GM18517 (cell line): Measurements from ENCODE around the gene PLA2G2F.

Experiments used
- ATAC-seq: cut with Tn5 transposase; IDR thresholded peaks from one replicate; pipeline ENCODE4 v1.9.1; 2021; ENCODE audit warnings: mild to moderate bottlenecking, moderate library complexity; ENCODE audit not compliant: unreplicated experiment

PLA2G2F gene

DNA sequence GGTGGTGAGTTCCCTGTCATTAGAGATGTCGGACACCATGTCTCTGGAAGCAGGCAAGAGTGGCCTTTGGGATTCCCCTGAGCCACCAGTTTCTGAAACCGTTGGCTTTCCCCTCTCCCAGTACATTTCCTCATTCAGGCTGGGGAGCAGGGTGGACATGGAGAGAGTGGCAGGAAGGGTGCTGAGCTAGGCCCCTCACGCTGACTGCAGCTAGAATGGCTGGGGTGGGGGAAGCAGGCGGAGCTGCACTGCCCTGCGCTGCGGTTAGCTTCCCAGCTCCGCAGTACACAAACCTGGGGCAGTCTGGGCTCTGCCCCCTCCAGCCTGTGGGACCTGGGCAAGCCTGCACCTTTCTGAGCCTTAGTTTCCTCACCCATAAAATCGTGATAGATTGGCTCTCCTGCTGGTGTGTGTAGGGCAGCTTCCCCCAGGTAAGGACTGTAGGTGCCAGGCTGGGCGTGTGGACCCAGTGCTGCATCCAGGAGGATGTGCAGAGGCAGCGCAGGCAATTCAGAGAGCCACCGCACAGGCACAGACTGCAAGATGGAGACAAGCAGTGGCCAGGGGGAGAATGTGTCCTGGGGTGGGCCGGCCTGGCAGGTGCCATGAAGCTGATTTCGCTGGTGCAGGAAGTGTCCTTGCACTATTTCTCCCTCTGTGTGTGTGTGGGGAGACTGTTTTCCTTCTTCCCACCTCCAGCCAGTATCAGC is 3.0 kb downstream of the PLA2G2F start:
- no peak for ATAC-seq

DNA sequence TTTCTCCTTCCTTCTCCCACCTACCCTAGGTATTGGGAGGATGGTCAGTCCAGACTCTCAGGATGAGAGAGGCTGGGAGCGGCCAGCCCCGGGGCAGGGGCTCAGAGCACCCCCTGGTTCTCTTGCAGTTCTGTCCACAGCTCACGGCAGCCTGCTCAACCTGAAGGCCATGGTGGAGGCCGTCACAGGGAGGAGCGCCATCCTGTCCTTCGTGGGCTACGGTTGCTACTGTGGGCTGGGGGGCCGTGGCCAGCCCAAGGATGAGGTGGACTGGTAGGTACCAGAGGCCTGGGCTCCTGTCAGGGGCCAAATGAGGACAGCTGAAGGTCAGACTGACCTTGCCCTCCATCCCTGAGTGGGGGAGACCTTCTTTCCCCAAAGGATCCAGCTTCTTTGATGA is 4.2 kb downstream of the PLA2G2F start:
- no peak for ATAC-seq

DNA sequence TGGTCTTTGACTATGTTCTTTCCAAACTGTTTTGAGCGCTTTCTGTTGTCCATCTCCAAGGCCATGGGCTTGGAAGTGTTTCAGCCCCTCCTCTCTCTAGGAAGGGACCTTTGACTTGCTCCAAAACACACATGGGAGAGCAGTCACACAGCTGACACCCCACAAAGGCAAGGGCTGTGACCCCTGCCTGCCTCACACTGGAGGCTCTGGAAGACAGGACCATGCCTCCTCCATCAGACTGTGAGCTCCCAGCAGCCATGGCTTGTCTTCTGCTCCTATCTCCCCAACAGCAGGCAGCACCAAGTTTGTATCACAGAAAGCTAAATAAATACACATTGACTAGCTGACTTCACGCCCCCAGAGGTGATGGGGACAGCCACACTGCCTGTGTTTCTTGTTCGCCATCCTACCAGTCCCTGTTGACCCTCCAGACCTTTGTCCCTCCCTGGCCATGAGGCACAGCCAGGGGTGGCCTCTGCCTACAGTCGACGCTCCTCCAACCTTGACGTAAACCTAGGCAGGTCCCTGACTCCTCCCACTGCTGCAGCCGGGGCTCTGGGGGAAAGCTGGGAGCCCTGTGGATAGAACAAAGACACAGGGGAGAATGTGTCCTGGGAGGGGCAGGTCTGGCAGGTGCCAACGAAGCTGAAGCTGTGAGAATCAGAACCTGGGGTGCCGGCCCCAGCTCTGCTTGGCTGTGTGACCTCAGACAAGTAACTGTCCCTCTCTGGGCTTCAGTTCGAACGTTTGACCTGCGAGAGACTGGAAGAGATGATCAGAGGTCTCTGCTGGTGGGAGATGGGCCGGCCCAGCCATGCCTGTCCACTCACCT is 4.8 kb downstream of the PLA2G2F start:
- ATAC-seq = no peak

DNA sequence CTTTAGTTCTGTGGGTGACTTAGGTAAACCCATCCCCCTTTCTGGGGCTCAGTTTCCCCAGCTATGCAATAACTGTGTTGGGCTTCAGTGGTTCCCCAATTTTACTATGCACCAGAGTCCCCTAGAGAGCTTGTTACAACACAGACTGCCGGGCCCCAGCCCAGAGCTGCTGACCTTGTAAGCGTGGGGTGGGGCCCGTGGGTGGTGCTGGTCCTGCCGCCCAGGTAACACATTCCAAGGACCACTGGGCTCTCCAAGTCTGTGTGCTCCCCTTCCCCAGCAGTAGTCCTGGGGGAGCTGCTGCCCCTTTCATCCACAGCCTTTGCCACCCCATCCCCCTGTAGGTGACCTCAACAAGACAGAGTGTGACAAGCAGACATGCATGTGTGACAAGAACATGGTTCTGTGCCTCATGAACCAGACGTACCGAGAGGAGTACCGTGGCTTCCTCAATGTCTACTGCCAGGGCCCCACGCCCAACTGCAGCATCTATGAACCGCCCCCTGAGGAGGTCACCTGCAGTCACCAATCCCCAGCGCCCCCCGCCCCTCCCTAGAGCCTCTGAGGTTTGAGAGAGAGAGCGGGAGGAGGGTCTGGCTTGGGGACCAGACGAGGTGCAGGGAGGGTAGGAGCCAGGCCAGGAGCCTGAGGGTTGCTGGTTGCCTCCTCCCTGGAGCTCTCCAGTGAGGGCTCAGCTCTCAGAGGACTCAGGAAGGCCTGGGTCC is 8.9 kb downstream of the PLA2G2F start:
- no peak for ATAC-seq

DNA sequence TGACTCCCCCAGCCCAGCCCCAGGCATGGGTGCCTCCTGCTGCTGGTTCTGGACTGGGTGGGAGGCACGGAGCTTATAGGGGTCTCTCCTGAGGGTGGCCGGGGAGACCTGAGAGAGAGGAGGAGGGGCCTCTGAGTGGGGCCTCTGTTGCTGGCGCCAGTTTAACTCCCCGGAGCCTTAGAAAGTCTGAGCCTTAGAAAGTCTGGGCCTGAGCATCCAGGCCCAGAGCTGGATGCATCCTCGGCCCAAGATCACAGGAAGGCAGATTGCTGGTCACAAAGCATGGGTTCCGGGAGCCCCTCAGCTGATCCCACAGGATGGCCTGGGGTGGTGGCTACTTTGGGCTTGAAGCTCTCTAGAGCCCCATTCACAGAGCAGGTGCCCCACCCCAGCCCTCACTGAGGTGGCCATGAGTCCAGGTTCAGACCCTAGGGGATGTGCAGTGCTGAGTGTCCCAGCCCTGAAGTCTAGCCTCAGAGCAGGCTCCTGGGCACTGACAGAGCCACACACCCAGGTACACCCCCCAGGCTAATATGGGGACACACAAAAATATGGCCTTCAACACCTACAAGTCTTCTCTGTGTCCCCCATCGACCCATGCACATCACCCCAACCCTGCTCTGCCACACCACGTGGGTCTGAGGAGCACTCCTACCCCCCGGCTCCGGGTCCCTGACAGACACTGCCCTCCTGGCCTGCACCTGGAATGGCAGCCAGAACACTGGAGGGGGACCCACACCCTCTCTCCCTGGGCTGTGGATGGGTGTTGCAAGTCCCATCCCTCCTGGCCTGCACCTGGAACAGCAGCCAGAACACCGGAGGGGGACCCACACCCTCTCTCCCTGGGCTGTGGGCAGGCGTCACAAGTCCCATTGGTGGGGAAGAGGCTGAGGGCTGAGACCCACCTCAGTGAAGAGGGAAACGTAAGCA is 9.7 kb downstream of the PLA2G2F start:
- ATAC-seq = no peak

DNA sequence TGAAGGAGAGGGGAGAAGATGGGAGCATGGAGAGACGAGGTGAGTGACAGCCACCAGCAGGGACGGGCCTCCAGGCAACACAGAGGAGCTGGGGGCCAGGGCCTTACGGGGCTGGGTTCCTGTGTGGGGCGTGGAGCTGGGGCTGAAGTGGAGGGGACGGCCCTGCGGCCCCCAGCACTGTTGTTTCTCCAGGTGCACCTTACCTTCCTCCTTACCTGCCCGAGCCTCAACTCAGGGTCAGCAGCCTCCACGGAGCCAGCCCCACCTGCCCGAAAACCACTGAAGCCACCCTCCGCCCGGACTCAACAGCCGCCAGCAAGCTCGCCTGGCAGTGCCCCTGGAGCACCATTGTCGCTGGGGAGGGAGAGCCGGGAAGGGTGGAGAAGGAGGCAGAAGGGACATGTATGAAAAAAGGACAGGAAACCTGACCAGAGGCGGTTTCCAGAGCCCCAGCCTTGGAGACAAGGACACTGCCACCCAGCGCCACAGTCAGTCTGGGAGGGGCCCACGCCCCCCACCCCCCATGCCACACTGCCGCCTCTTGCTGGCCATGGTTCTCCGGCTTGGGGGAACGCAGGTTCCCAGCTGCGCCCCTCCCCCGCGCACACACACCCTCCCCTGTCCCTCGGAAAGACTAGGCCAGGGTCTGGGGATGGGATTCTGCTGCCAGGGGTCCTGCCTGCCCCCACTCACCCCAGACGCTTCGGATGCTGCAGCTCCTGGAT is 10.6 kb downstream of the PLA2G2F start:
- no peak for ATAC-seq

DNA sequence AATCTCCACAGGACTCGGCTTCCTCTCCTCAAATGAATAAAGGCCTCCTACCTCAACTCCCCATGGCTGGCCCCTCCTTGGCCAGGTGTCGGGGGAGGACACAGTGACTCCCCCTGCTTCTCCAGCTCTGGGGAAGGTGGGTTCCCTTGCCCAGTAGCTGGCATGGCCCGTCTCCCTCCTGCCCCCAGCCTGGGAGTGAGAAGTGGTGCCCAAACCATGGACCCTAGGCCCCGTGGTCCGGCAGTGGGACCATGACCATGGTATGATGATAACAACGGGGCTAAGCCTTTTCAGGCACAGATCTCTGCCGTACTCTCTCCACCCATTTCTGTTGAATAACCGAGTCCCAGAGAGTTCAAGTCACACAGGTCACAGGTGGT is 11.2 kb downstream of the PLA2G2F start:
- ATAC-seq = no peak

DNA sequence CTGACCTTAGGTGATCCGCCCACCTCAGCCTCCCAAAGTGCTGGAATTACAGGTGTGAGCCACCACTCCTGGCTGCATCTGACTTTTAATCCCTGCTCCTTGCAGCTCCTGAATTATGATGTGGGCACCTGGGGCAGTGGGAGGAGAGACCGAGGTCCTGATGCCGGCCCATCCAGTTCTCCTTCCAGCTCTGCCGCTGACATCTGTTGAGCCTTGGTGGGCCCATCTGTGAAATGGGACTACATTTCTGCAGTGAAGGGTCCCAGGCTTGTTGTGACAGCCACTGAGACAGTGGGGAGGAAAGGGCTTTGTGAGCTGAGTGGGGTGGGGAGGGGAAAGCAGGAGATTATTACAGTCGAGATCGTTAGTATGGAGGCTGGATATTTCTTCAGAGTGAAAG is 11.8 kb downstream of the PLA2G2F start:
- no peak for ATAC-seq

DNA sequence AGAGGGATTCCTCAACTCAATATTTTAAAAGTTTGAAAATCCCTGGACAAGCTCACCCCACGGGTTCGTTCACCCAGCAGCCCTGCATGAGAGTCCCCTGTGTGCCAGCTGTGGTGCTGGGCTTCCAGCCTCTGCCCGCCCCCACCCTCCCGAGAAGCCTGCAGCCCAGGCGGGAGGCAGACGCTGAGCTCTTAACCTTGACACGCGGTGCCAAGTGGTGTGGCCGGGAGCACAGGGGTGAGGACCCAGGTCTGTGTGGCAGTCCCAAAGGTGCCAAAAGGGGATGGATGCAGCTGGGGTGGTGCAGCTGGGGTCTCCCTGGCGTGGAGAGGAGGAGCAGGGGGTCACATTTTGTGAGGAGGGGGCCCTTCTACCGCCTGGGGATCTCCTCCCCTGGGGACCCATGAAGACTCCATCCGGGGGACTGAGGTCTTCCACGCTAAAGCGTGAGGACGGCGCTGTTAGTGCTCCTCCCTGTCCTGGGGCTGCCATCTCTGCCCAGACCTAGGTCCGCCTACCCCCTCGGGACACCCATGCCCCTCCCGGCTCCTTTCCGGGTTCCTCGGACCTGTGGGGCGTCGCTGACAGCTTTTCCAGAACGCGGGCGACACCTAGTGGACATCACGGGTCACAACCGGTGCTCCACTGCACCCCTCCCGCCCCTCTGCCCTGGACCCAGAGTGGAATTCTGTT is 12.9 kb downstream of the PLA2G2F start:
- ATAC-seq = no peak

DNA sequence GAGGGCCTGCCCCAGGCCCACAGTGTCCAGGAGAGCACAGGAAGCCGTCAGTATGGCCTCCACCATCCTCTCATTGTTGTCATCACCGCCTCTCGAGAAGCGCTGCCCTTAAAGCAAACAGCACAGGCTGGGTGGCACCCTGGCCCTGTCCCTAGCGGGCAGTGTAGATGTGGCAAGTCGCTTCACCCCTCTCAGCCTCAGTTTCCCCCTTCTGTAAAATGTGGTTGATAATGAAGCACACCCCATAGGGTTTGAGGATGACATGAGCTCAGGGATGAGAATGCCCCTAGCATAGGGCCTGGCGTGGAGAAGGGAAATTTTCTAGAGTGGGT is 13.4 kb downstream of the PLA2G2F start:
- ATAC-seq = no peak

DNA sequence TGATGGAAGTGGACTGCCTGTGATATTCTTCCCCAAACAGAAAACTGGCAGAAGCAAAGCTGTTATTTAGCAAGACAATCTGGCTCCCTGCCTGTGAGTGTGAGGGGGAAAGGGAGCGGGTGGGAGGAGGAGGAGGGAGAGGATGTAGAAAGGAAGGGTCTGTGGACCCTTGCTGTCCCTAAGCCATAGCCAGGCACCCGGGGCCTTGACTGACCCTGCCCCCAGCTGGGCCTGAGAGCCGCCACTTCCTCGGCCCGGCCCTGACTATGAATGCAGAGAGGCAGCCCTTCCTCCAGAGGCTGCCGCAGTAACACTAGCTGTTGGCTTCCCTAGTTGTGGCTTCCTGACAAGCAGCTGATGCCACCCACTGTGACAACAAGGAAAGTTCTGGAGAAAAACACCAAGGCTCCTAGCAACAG is 13.9 kb downstream of the PLA2G2F start:
- ATAC-seq = no peak

DNA sequence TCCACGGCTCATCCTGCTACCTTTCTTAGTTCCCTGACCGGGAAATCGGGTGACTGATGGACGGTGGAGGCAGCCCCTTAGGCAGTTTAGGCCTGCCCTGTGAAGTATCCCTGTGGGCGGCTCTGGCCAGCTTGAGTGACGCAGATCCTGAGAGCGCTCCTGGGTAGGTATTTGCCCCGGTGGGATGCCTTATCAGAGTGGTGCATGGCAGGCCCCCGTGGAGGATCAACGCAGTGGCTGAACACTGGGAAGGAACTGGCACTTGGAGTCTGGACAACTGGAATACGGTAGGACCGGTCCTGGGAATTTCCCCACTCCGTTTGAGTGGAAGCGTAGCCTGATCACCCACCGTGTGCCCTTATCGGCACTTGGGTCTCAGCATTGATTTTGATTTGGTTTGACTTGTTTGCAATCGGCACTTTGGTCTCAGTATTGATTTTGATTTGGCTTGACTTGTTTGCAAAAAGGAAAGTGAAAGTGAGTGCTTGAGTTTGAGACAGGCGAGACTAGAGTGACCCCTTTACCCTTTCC is 15.2 kb downstream of the PLA2G2F start:
- ATAC-seq = no peak

DNA sequence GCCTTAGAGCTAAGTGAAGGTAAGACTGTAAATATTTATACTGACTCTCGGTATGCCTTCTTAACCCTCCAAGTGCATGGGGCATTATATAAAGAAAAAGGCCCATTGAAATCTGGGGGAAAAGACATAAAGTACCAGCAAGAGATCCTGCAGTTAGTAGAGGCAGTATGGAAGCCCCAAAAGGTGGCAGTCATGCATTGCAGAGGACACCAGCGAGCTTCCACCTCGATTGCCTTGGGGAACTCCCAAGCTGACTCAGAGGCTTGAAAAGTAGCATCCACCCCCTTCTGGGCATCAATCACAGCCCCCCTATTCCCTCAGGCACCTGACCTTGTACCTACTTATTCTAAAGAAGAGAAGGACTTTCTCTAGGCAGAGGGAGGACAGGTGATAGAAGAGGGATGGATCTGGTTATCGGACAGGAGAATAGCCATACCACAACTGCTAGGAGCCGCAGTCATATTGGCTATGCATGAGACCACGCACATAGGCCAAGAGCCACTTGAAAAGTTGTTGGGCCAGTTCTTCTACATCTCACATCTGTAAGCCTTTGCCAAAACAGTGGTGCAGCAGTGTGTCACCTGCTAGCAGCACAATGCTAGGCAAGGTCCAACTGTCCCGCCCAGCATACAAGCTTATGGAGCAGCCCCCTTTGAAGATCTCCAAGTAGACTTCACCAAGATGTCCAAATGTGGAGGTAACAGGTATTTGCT is 19.4 kb downstream of the PLA2G2F start:
- ATAC-seq = no peak

DNA sequence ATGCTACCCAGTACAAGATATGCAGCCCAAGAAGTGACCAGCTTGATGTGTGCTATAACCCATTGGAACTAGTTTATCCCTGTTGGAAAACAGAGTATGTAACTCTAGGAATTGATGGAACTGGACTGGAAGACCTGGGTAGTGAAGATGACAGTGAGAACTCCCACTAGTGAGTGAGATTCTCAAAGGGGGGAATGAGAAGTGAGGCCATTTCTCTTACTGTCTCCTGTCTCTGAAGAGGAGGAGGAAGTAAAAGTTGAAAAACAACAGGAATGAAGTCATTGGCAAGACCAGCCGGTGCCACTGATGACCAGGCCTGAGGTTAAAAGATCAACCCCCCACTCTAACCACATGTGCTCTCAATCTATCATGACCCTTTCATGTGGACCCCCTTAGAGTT is 20.9 kb downstream of the PLA2G2F start:
- no peak for ATAC-seq

DNA sequence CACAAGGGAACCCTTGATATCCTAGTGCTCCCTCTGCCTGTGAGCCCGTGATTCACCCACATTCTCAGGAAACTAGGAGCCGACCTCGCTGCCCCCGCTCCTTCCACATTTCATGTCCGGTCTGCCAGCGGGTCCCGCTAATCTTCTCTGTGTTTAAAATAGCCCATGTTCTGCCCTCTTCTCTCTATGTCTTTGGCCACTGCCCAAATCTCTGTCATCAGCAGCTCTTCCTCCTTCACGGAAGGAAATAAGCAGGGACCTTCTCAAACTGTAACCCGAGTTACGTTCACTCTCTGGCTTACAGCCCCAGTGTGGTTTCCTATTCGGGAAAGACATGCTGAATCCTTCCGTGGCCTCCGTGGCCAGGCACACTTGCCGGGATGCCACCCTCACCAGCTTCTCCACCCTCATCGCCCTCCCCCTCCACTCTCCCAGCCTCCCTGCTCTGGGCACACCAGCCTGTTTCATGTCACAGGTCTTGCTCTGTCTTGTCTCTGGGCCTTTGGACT is 25.6 kb downstream of the PLA2G2F start:
- no peak for ATAC-seq

DNA sequence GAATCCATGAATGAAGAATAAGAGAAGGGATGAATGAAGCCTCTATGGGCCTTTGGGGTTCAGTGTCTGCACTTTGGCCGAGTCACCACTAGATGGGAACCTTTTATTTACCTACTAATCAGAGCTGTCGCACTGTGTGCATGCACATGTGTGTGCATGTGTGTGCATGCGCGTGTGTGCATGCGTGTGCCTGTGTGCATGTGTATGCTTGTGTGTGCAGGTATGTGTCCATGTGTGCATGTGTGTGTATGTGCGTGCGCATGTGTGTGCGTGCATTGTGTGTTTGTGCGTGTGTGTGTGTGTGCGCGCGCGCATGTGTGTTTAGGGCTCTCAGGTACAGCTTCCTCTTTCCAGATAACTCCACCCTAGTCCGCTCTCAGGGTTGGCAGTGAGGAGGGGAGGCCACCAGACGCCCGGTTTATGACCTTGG is 26.4 kb downstream of the PLA2G2F start:
- no peak for ATAC-seq

DNA sequence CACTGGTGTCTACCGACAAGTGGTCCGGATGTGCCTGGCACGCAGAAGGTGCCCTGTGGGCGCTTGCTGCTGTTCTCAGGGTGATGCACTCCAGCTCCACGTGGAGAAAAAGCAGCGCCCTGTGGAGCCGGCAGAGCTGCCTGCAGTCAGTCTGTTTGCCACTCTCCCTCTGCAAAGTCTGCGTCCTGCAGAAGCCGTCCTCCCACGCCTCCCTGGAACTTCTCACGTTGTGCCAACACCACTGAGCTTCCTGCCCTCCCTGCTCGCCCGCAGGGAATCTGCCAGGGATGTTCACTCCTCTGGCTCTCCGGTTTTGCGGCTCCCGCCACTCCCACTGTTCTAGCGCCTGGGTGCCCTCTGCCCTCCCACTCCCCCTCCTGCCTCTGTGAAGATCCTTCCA is 26.9 kb downstream of the PLA2G2F start:
- ATAC-seq = no peak

DNA sequence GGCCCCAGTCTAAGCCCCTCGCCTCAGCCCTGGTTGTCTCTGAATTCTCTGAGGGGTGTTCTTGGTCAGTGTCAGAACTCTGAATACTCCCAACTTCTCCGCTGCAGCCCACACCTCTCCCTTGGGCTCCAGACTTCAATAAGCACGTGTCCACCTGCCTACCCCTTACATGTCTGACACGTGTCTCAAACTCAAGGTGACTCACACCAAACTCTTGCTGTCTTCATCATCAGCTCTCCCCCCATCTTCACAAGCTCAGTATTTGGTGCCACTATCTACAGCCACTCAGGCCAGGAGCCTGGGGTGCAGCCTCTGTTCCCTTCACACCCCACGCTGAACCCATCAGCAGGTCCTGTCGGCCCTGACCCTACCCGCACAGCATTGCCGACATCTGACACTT is 28.0 kb downstream of the PLA2G2F start:
- no peak for ATAC-seq
